ENCODE data around the gene ABCC1. TPM values are rescaled to one million over a fixed set of nuclear protein-coding genes. Genes with fewer than 3 reads are reported as not detected.

ABCC1 gene
- total and polyA plus RNA-seq, 2 of the 4 experiments (the other 2 are of a cell fraction), result 39.4 to 66.0 TPM

DNA sequence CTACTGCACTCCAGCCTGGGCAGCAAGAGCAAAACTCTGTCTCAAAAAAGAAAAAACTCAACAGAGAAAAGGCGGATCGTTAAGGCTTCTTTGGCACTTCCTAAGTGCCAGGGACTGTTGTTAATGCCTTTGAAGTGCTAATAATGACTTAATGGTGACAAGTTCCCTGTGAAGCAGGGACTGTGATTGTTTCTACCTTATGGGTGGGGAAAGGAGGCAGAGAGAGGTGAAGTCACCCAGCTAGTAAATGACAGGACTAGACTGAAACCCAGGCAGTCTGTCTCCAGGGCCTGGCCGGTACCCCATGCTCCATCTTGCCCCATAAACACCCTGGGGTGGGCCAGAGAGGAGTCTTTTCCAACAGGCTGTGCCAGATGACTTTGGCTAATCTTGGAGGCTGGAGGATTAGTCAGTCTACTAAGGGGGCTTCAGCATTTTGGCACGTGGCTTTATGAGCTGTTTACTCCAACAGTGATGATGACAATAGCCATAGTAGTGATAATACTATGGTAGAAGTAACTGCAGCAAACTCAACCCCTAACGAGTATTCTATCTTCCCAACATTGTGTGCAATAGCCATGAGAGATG lies 26.9 kb downstream of the ABCC1 start:
- H4K8ac ChIP-seq (ENCODE audit: low read depth in 2 of 2, low read length in 2 of 2), result peak overlapping the region; percentile 68 to 85; a peak in 3 of 4 replicates
- H2AK9ac ChIP-seq (replicated peaks; ENCODE audit: low read depth, low read length, poor library complexity), result no peak overlapping the region
- peak overlapping the region; percentile 97 for H3K18ac ChIP-seq (ENCODE audit: low read depth, low read length)
- H3K79me1 ChIP-seq (ENCODE audit: low read depth in 1 of 2, low read length in 2 of 2), result peaks cover 26 to 88% of the 10 kb centered on the region in 2 experiments
- ChIA-PET POLR2A (ENCODE audit: unreplicated experiment) (interaction anchor here (0.6 kb wide), 1 partner anchor 15 kb away, joined by 3 read pairs; no protein-coding TSS in a partner anchor), CTCF (no interaction called here)
- peak overlapping the region; percentile 47; the same call in 1 of the 3 replicates for H2BK15ac ChIP-seq (ENCODE audit: low read depth, low read length)
- peak overlapping the region; percentile 94 for H3K4ac ChIP-seq (ENCODE audit: low read depth, low read length)
- H3K4me2 ChIP-seq (ENCODE audit: low read depth, low read length), result no peak overlapping the region
- peaks cover 41% of the 10 kb centered on the region for H3K9me1 ChIP-seq (ENCODE audit: insufficient read depth, low read length)
- peak overlapping the region; percentile 85; the same call in 1 of the 2 replicates for H2AK5ac ChIP-seq (ENCODE audit: low read depth, low read length)
- peaks cover 5% of the 10 kb centered on the region for H3K9me3 ChIP-seq (ENCODE audit: control insufficient read depth, insufficient read depth, low read length)
- no peak overlapping the region for H2AFZ ChIP-seq (replicated peaks; ENCODE audit: low read length, poor library complexity)
- H4K91ac ChIP-seq (ENCODE audit: insufficient read depth, low read depth, low read length), result peak overlapping the region; percentile 84; the same call in 1 of the 2 replicates
- H3K9ac ChIP-seq (ENCODE audit: low read depth, low read length), result peak overlapping the region; percentile 36
- H3K27me3 ChIP-seq (ENCODE audit: control insufficient read depth, insufficient read depth, low read length), result no peaks in the 10 kb centered on the region
- ATAC-seq (ENCODE audit: low read depth), result no peak
- no CpG with 5 or more reads among the region's 5 CpGs for WGBS, 2 experiments (ENCODE audit: extremely low coverage in 2 of 2, insufficient read length in 1 of 2)
- H3K36me3 ChIP-seq (ENCODE audit: control insufficient read depth, insufficient read depth, low read length), result peaks cover 33% of the 10 kb centered on the region
- peak overlapping the region; percentile 83; the same call in 1 of the 2 replicates for H2BK20ac ChIP-seq (ENCODE audit: low read depth, low read length)
- H3K23ac ChIP-seq (ENCODE audit: low read depth, low read length), result peak overlapping the region; percentile 74
- in situ Hi-C loops (cut with MboI; ENCODE audit: low sequenced_read_pairs) (no loop called here), dilution Hi-C loops (cut with HindIII; ENCODE audit: low sequenced_read_pairs, unreplicated experiment) (no loop called here), intact Hi-C loops (cut with micrococcal nuclease) (no loop called here)
- H3K14ac ChIP-seq (replicated peaks; ENCODE audit: low read depth, low read length), result peak overlapping the region; percentile 91
- BruUV-seq (replicated peaks), result no TSS peak
- peaks cover 32% of the 10 kb centered on the region for H3K4me1 ChIP-seq (ENCODE audit: control insufficient read depth, insufficient read depth, low read length)
- peak overlapping the region; percentile 98 for H2BK5ac ChIP-seq (ENCODE audit: low read depth, low read length, poor library complexity, severe bottlenecking)
- peaks cover 69% of the 10 kb centered on the region for H4K20me1 ChIP-seq (ENCODE audit: insufficient read depth, low read length)
- H3K27ac ChIP-seq (ENCODE audit: insufficient read depth, low read length), result peak overlapping the region; percentile 92
- H4K5ac ChIP-seq (ENCODE audit: low read depth, low read length), result peak overlapping the region; percentile 85
- DNase-seq, result no peak
- H3K56ac ChIP-seq (ENCODE audit: extremely low read depth, insufficient read depth, low read length), result no peak overlapping the region
- no peak overlapping the region for H3K4me3 ChIP-seq (ENCODE audit: insufficient read depth, low read depth, low read length)
- H2BK120ac ChIP-seq (ENCODE audit: low read depth, low read length), result peak overlapping the region; percentile 86; the same call in 1 of the 2 replicates
- TF ChIP-seq BHLHE40 (IDR thresholded peaks at IDR 0.05; ENCODE audit: low read depth, low read length) (no peak), RAD21 (IDR thresholded peaks at IDR 0.05; ENCODE audit: low read length) (no peak), CHD1 (IDR thresholded peaks at IDR 0.05; ENCODE audit: low read depth, low read length) (no peak), MAZ (IDR thresholded peaks at IDR 0.05; ENCODE audit: borderline replicate concordance, low read depth, low read length) (no peak), POLR2A (IDR thresholded peaks at IDR 0.05; ENCODE audit: low read depth, low read length) (no peak), MAFK (IDR thresholded peaks at IDR 0.05; ENCODE audit: low read depth, low read length) (no peak), MXI1 (IDR thresholded peaks at IDR 0.05; ENCODE audit: borderline replicate concordance, low read depth, low read length) (no peak), FOS (IDR thresholded peaks at IDR 0.05; ENCODE audit: low read depth, low read length) (no peak), CEBPB (IDR thresholded peaks at IDR 0.05; ENCODE audit: low read depth, low read length) (no peak), CTCF (conservative IDR thresholded peaks at IDR 0.05; ENCODE audit: low read depth, low read length) (no peak)
- TF ChIP-seq, protein P1, sequence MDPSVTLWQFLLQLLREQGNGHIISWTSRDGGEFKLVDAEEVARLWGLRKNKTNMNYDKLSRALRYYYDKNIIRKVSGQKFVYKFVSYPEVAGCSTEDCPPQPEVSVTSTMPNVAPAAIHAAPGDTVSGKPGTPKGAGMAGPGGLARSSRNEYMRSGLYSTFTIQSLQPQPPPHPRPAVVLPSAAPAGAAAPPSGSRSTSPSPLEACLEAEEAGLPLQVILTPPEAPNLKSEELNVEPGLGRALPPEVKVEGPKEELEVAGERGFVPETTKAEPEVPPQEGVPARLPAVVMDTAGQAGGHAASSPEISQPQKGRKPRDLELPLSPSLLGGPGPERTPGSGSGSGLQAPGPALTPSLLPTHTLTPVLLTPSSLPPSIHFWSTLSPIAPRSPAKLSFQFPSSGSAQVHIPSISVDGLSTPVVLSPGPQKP (IDR thresholded peaks at IDR 0.05; ENCODE audit: borderline replicate concordance, low read depth, low read length), result no peak

Measured in IMR-90 (cell line).